Nephron (organoid): ENCODE data around the gene ATP6V1G3.

Experiments
- H3K27ac Mint-ChIP-seq, 3 experiments: 2 replicates each; pipeline ENCODE4 v1.8.0; 2020; ENCODE audit warnings: mixed read lengths in 3 of 3, mild to moderate bottlenecking in 2 of 3, moderate library complexity in 1 of 3
- H3K27me3 Mint-ChIP-seq: 2 replicates; pipeline ENCODE4 v1.8.0; 2021; ENCODE audit warnings: low read depth, mild to moderate bottlenecking, moderate library complexity, mixed read lengths
- H3K36me3 Mint-ChIP-seq: 2 replicates; pipeline ENCODE4 v1.8.0; 2020; ENCODE audit warnings: low read depth, mixed read lengths
- H3K4me1 Mint-ChIP-seq: 2 replicates; pipeline ENCODE4 v1.8.0; 2020; ENCODE audit warnings: mixed read lengths
- H3K4me3 Mint-ChIP-seq, 3 experiments: 2 replicates each; pipeline ENCODE4 v1.8.0; 2020; ENCODE audit warnings: mild to moderate bottlenecking in 3 of 3, mixed read lengths in 3 of 3, moderate library complexity in 2 of 3
- H3K9me3 Mint-ChIP-seq: 2 replicates; pipeline ENCODE4 v1.8.0; 2020; ENCODE audit warnings: mixed read lengths
- TF ChIP-seq, protein P1 (sequence below), 3 experiments: fragments of 200-600 bp; sonication (generic); IDR thresholded peaks; one replicate each; pipeline ENCODE4 v1.5.0; 2021; ENCODE audit warnings: antibody characterized with exemption in 3 of 3; ENCODE audit not compliant: unreplicated experiment in 3 of 3

Gene ATP6V1G3

DNA sequence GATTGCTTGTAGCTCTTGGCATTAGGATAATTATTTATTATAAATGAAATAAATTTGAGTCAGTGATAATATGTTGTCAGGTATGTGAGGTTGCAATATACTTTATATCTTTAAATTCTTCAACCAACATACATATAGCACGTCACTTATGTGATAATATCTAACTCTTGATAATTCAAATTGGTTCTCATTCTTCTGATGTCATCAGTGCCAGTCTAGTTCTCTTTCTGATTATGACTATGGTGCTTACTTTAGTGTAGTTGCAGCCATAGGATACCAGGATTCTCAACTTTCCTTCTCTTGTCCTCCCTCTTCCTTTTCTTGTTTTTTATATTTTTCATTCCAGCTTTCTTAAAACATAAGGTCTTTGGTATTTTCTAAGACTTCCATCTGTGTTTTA lies 34.8 kb upstream of the ATP6V1G3 start:
- TF ChIP-seq, protein P1, sequence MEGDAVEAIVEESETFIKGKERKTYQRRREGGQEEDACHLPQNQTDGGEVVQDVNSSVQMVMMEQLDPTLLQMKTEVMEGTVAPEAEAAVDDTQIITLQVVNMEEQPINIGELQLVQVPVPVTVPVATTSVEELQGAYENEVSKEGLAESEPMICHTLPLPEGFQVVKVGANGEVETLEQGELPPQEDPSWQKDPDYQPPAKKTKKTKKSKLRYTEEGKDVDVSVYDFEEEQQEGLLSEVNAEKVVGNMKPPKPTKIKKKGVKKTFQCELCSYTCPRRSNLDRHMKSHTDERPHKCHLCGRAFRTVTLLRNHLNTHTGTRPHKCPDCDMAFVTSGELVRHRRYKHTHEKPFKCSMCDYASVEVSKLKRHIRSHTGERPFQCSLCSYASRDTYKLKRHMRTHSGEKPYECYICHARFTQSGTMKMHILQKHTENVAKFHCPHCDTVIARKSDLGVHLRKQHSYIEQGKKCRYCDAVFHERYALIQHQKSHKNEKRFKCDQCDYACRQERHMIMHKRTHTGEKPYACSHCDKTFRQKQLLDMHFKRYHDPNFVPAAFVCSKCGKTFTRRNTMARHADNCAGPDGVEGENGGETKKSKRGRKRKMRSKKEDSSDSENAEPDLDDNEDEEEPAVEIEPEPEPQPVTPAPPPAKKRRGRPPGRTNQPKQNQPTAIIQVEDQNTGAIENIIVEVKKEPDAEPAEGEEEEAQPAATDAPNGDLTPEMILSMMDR (IDR thresholded peaks at IDR 0.05; ENCODE audit: unreplicated experiment in 3 of 3) = no peak
- H3K4me3 Mint-ChIP-seq = no peak overlapping the region
- H3K9me3 Mint-ChIP-seq = no peaks in the 10 kb centered on the region
- H3K27me3 Mint-ChIP-seq = no peaks in the 10 kb centered on the region
- H3K4me1 Mint-ChIP-seq = no peaks in the 10 kb centered on the region
- H3K27ac Mint-ChIP-seq = no peak overlapping the region
- H3K36me3 Mint-ChIP-seq = no peaks in the 10 kb centered on the region

DNA sequence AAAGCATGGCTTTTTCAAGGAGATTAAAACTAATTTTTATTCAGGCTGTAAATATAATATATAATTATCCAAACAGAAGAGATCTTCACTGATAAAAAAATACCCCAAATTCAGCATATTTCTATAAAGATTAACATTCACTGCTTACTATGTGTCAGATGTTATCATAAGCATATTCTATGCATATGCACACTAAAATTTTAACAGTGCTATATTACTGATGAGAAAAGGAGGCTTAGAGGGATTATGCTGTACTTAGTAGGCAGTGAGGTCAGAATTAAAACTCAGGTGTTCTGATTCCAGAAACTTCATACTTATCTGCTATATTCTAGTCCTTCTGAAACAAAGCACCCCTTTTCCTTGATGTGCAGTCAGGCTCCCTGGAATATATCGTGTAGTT lies 33.8 kb upstream of the ATP6V1G3 start:
- H3K4me3 Mint-ChIP-seq = no peak overlapping the region

DNA sequence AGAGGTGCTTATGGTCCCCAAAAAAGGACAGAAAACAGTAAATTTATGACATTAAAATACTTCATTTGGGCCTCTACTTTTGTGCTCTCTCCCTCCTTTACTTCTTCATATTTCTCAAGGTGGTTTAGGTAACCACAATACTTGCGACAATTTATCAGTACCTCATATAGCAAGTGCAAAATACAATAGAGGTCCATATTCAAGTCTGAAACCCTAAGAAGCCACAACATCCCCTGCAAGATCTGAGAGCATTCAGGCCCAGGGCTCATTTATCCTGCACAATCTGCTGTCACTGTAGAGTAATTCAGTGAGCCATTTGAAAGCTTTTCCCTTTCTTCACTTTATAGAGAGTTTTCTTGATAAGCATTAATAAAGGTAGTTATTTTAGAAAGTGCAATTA lies 24.2 kb upstream of the ATP6V1G3 start:
- Mint-ChIP-seq H3K9me3 (no peaks in the 10 kb centered on the region), H3K36me3 (no peaks in the 10 kb centered on the region), H3K4me1 (peaks cover 11% of the 10 kb centered on the region)

More for the DNA sequence above, 33.8 kb upstream of the ATP6V1G3 start:
- TF ChIP-seq, protein P1 (IDR thresholded peaks at IDR 0.05; ENCODE audit: unreplicated experiment in 3 of 3) = no peak
- H3K27me3 Mint-ChIP-seq = no peaks in the 10 kb centered on the region
- no peaks in the 10 kb centered on the region for H3K4me1 Mint-ChIP-seq
- no peaks in the 10 kb centered on the region for H3K9me3 Mint-ChIP-seq
- no peaks in the 10 kb centered on the region for H3K36me3 Mint-ChIP-seq
- H3K27ac Mint-ChIP-seq = no peak overlapping the region

DNA sequence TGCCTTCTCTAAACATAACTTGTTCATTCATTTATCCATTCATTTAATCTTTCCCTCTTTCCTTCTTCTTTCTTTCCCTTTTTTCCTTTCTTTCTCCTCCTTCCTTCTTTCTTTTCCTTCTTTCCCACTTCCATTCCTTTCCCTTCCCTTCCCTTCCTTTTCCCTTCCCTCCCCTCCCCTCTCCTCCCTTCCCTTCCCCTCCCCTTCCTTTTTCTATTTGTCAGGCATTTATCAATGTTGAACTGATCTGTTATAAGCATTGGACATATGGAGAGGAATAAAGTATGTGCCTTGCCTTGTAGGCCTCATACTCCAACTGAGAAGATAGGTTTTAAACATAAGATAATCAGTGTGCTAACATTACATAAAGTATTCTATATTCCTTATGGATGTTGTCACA lies 23.7 kb upstream of the ATP6V1G3 start:
- TF ChIP-seq, protein P1 (IDR thresholded peaks at IDR 0.05; ENCODE audit: unreplicated experiment in 3 of 3) = no peak
- Mint-ChIP-seq H3K27me3 (no peaks in the 10 kb centered on the region), H3K9me3 (no peaks in the 10 kb centered on the region), H3K4me1 (peaks cover 13% of the 10 kb centered on the region), H3K36me3 (no peaks in the 10 kb centered on the region), H3K4me3 (no peak overlapping the region), H3K27ac (peak overlapping the region in 1 of 3 experiments; percentile 0)

More for the DNA sequence above, 24.2 kb upstream of the ATP6V1G3 start:
- Mint-ChIP-seq H3K4me3 (no peak overlapping the region), H3K27ac (peak overlapping the region in 1 of 3 experiments; percentile 0), H3K27me3 (no peaks in the 10 kb centered on the region)
- TF ChIP-seq, protein P1 (IDR thresholded peaks at IDR 0.05; ENCODE audit: unreplicated experiment in 3 of 3) = no peak

DNA sequence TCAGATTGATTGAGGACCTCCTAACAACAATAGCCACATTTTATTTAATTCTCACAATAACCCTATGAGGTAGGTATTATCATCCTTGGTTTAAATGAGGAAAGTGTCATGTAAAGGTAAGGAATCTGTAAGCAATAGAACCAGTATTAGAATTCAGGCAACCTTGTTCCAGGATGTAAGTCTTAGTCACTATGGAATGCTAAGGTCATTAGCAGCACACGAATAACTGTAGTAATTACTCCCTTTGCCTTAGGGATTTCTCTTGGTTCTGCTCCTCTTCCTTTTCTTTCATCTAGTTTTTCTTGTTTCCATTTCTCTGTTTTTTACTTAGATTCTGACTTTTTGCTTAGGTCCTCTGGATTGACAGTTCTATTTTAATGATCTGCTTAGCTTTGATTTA lies 23.1 kb upstream of the ATP6V1G3 start:
- TF ChIP-seq, protein P1 (IDR thresholded peaks at IDR 0.05; ENCODE audit: unreplicated experiment in 3 of 3) = no peak
- Mint-ChIP-seq H3K27me3 (no peaks in the 10 kb centered on the region), H3K4me1 (peaks cover 17% of the 10 kb centered on the region)

DNA sequence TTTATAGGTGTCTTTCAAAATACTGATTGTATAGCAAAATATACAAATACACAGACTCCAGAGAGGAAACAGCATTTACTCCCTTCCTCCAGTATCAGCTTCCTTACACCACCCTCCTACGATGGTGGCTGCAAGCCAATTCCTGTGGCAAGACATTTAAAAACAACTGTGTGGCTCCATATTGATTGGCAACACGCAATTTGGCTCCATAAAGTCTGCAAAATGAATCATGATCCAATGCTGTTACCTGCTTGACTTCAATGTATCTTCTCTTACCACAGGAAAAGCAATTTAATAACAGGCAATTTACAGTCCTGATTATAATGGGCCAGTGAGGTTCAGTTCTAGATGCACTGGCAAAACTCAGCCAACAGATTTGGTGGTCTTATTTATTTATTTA lies 19.7 kb upstream of the ATP6V1G3 start:
- no peaks in the 10 kb centered on the region for H3K9me3 Mint-ChIP-seq
- H3K4me1 Mint-ChIP-seq = peaks cover 22% of the 10 kb centered on the region
- TF ChIP-seq, protein P1 (IDR thresholded peaks at IDR 0.05; ENCODE audit: unreplicated experiment in 3 of 3) = no peak
- H3K27ac Mint-ChIP-seq = peak overlapping the region in 1 of 3 experiments; percentile 47
- no peaks in the 10 kb centered on the region for H3K27me3 Mint-ChIP-seq
- H3K4me3 Mint-ChIP-seq = no peak overlapping the region
- H3K36me3 Mint-ChIP-seq = no peaks in the 10 kb centered on the region

More for the DNA sequence above, 23.1 kb upstream of the ATP6V1G3 start:
- no peak overlapping the region for H3K4me3 Mint-ChIP-seq
- H3K36me3 Mint-ChIP-seq = no peaks in the 10 kb centered on the region
- no peaks in the 10 kb centered on the region for H3K9me3 Mint-ChIP-seq
- H3K27ac Mint-ChIP-seq = peak overlapping the region in 1 of 3 experiments; percentile 8
